ENCODE measurements around the gene EVA1A. TPM values are rescaled to one million over a fixed set of nuclear protein-coding genes. Genes with fewer than 3 reads are reported as not detected.

EVA1A gene
- polyA plus RNA-seq, 3 donors, result not detected

DNA sequence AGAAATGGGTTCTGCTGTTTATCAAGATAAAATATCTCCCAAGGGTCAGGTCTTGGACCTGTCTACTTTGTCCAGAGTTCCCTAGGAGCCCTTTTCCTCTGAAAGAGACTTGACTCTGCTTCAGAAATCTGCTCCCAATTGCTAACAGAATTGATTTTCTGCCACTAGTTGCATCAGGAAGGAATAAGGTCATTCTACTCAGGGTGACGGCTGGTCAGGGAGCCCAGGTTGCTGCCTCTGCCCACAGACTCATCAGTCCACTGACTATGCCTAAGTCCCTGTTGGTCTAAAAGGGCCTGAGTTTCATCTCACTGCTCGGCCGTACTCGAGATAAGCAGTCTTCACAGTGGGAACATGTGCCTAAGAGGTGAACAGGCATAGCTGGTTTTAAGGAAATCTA lies 61.2 kb downstream of the EVA1A start:
- no peak overlapping the region for H3K4me3 Mint-ChIP-seq
- intact Hi-C loops (cut with micrococcal nuclease), result no loop called here
- peaks cover 0 to 3% (median 0%) of the 10 kb centered on the region in 7 donors for H3K9me3 Mint-ChIP-seq
- H3K27ac Mint-ChIP-seq, result no peak overlapping the region
- peaks cover 2 to 5% (median 5%) of the 10 kb centered on the region in 3 donors for H3K27me3 Mint-ChIP-seq (ENCODE audit: low read depth in 3 of 3)
- 100% methylated on average over 1 of the region's 4 CpGs for WGBS (ENCODE audit: insufficient coverage)
- H3K4me1 ChIP-seq (ENCODE audit: control insufficient read depth in 1 of 2, insufficient read depth in 2 of 2, low read length in 2 of 2), result no peaks in the 10 kb centered on the region
- no peak overlapping the region for H3K9ac ChIP-seq (ENCODE audit: insufficient read depth, low read length, poor library complexity, severe bottlenecking)
- no peak overlapping the region for H3K4me2 ChIP-seq (replicated peaks; ENCODE audit: extremely low read depth, low read length, poor library complexity, severe bottlenecking)
- no peaks in the 10 kb centered on the region for H3K27me3 ChIP-seq (ENCODE audit: control insufficient read depth in 2 of 2, insufficient read depth in 2 of 2, low read length in 2 of 2)
- no peaks in the 10 kb centered on the region for H3K36me3 ChIP-seq (replicated peaks in 1 of 2; ENCODE audit: control insufficient read depth in 1 of 2, insufficient read depth in 2 of 2, low read length in 2 of 2)
- no peak overlapping the region for H3K4me3 ChIP-seq (replicated peaks in 1 of 3; ENCODE audit: low read depth in 2 of 3, low read length in 3 of 3)
- H3K9me3 ChIP-seq (replicated peaks in 1 of 2; ENCODE audit: control insufficient read depth in 1 of 2, insufficient read depth in 1 of 2, low read length in 2 of 2), result no peaks in the 10 kb centered on the region
- no peaks in the 10 kb centered on the region for H4K20me1 ChIP-seq (ENCODE audit: insufficient read depth, low read length)
- H3K27ac ChIP-seq (ENCODE audit: low read depth in 1 of 2, low read length in 2 of 2), result no peak overlapping the region
- no peak for DNase-seq
- TF ChIP-seq, protein P1, sequence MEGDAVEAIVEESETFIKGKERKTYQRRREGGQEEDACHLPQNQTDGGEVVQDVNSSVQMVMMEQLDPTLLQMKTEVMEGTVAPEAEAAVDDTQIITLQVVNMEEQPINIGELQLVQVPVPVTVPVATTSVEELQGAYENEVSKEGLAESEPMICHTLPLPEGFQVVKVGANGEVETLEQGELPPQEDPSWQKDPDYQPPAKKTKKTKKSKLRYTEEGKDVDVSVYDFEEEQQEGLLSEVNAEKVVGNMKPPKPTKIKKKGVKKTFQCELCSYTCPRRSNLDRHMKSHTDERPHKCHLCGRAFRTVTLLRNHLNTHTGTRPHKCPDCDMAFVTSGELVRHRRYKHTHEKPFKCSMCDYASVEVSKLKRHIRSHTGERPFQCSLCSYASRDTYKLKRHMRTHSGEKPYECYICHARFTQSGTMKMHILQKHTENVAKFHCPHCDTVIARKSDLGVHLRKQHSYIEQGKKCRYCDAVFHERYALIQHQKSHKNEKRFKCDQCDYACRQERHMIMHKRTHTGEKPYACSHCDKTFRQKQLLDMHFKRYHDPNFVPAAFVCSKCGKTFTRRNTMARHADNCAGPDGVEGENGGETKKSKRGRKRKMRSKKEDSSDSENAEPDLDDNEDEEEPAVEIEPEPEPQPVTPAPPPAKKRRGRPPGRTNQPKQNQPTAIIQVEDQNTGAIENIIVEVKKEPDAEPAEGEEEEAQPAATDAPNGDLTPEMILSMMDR (IDR thresholded peaks at IDR 0.05), result no peak
- H2AFZ ChIP-seq (ENCODE audit: insufficient read depth, low read depth, low read length, poor library complexity, severe bottlenecking), result no peak overlapping the region
- no peaks in the 10 kb centered on the region for H3K36me3 Mint-ChIP-seq
- H3K79me2 ChIP-seq (ENCODE audit: insufficient read depth, low read length), result no peaks in the 10 kb centered on the region
- no peaks in the 10 kb centered on the region for H3K4me1 Mint-ChIP-seq

DNA sequence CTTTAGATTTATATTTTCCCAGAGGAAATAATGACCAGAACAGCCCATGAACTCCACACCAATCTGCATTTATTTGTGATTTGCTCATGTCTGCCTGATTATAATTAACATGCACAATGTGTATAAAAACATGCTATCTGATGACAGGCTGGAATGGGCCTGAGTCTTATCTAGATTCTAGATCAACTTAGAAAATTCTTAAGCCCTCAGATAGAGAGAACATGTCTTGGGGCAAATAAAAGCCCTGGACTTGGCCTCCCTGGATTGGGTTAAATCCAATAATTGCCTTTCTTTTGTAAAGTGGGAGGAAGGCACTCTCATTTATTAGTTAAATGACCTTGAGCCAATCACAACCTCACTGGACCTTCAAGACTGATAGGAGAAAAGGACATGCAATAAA lies 61.8 kb downstream of the EVA1A start:
- no peaks in the 10 kb centered on the region for H3K36me3 Mint-ChIP-seq
- Histone ChIP-seq H3K4me3 (replicated peaks in 1 of 3; ENCODE audit: low read depth in 2 of 3, low read length in 3 of 3) (no peak overlapping the region), H3K36me3 (replicated peaks in 1 of 2; ENCODE audit: control insufficient read depth in 1 of 2, insufficient read depth in 2 of 2, low read length in 2 of 2) (no peaks in the 10 kb centered on the region), H3K4me2 (replicated peaks; ENCODE audit: extremely low read depth, low read length, poor library complexity, severe bottlenecking) (no peak overlapping the region), H3K27me3 (ENCODE audit: control insufficient read depth in 2 of 2, insufficient read depth in 2 of 2, low read length in 2 of 2) (no peaks in the 10 kb centered on the region), H3K9me3 (replicated peaks in 1 of 2; ENCODE audit: control insufficient read depth in 1 of 2, insufficient read depth in 1 of 2, low read length in 2 of 2) (no peaks in the 10 kb centered on the region), H3K9ac (ENCODE audit: insufficient read depth, low read length, poor library complexity, severe bottlenecking) (no peak overlapping the region), H3K79me2 (ENCODE audit: insufficient read depth, low read length) (no peaks in the 10 kb centered on the region), H3K27ac (ENCODE audit: low read depth in 1 of 2, low read length in 2 of 2) (no peak overlapping the region), H2AFZ (ENCODE audit: insufficient read depth, low read depth, low read length, poor library complexity, severe bottlenecking) (no peak overlapping the region), H4K20me1 (ENCODE audit: insufficient read depth, low read length) (no peaks in the 10 kb centered on the region), H3K4me1 (ENCODE audit: control insufficient read depth in 1 of 2, insufficient read depth in 2 of 2, low read length in 2 of 2) (no peaks in the 10 kb centered on the region)
- H3K9me3 Mint-ChIP-seq, result peaks cover 0 to 3% (median 1%) of the 10 kb centered on the region in 7 donors
- intact Hi-C loops (cut with micrococcal nuclease), result no loop called here
- no peak overlapping the region for H3K4me3 Mint-ChIP-seq
- H3K27ac Mint-ChIP-seq, result no peak overlapping the region
- no peak for DNase-seq
- H3K4me1 Mint-ChIP-seq, result no peaks in the 10 kb centered on the region
- peaks cover 2 to 5% (median 5%) of the 10 kb centered on the region in 3 donors for H3K27me3 Mint-ChIP-seq (ENCODE audit: low read depth in 3 of 3)
- TF ChIP-seq, protein P1 (IDR thresholded peaks at IDR 0.05), result no peak

All from CD14-positive monocyte (primary cell).